ENCODE data around the gene RAB6A.

The RAB6A gene

DNA sequence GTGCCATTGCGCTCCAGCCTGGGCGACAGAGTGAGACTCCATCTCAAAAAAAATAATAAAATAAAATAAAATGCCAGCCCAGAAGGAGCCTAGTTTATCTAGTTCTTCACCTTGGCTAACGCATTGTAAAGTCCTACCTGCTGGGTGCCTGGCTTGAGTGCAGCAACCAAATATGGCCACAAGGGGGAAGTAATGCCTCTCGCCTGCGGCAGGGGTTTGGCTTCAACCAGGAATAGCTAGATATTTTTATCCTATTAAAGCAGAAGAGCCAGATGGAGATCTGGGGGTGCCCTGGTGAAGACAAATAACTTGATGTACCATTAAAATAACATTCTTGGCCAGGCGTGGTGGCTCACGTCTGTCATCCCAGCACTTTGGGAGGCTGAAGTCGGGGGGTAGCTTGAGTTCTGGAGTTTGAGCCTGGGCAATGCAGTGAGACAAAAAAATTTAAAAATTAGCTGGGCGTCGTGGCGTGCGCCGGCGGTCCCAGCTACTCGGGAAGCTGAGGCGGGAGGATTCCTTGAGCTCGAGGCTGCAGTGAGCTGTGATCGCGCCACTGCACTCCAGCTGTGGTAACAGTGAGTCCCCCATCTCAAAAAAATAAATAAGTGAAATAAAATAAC is 135.1 kb downstream of the RAB6A start:
- TF ChIP-seq, protein P1, sequence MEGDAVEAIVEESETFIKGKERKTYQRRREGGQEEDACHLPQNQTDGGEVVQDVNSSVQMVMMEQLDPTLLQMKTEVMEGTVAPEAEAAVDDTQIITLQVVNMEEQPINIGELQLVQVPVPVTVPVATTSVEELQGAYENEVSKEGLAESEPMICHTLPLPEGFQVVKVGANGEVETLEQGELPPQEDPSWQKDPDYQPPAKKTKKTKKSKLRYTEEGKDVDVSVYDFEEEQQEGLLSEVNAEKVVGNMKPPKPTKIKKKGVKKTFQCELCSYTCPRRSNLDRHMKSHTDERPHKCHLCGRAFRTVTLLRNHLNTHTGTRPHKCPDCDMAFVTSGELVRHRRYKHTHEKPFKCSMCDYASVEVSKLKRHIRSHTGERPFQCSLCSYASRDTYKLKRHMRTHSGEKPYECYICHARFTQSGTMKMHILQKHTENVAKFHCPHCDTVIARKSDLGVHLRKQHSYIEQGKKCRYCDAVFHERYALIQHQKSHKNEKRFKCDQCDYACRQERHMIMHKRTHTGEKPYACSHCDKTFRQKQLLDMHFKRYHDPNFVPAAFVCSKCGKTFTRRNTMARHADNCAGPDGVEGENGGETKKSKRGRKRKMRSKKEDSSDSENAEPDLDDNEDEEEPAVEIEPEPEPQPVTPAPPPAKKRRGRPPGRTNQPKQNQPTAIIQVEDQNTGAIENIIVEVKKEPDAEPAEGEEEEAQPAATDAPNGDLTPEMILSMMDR (IDR thresholded peaks at IDR 0.05; ENCODE audit: low read depth, low read length), result peak; percentile 83
- H3K9me3 ChIP-seq (ENCODE audit: severe bottlenecking), result no peaks in the 10 kb centered on the region
- H3K36me3 ChIP-seq, result no peaks in the 10 kb centered on the region
- DNase-seq, result peak; percentile 86
- H3K27ac ChIP-seq, result peak overlapping the region; percentile 53
- H3K4me3 ChIP-seq (ENCODE audit: low read depth, low read length), result no peak overlapping the region
- no peaks in the 10 kb centered on the region for H3K27me3 ChIP-seq (ENCODE audit: insufficient read depth, low read depth, severe bottlenecking)

Measured in WERI-Rb-1 (cell line).